ENCODE measurements around the gene VTN.
"Not testable (repeated sequence)": the region's sequence is repeated elsewhere in the genome, so short reads cannot be mapped to it uniquely, and the experiment has no call there.

Gene VTN

GRCh38 chr17:28339431-28339830 lies 30.7 kb downstream of the VTN start:
- DNase-seq: no peak

DNA sequence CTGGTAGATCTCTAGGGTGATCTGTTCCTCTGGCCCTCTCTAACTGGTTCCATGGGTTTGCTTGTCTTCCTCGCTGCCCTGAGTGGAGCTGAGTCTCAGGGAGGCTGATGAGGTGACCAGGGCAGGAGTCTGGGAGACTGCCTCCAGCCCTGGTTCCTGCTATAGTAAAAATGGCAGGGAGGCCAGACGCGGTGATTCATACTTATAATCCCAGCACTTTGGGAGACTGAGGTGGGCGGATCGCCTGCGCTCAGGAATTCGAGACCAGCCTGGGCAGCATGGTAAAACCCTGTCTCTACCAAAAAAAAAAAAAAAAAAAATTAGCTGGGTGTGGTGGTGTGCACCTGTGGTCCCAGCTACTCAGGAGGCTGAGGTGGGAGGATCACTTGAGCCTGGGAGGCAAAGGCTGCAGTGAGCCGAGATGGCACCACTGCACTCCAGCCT lies 31.3 kb downstream of the VTN start:
- not testable (repeated sequence) for DNase-seq

DNA sequence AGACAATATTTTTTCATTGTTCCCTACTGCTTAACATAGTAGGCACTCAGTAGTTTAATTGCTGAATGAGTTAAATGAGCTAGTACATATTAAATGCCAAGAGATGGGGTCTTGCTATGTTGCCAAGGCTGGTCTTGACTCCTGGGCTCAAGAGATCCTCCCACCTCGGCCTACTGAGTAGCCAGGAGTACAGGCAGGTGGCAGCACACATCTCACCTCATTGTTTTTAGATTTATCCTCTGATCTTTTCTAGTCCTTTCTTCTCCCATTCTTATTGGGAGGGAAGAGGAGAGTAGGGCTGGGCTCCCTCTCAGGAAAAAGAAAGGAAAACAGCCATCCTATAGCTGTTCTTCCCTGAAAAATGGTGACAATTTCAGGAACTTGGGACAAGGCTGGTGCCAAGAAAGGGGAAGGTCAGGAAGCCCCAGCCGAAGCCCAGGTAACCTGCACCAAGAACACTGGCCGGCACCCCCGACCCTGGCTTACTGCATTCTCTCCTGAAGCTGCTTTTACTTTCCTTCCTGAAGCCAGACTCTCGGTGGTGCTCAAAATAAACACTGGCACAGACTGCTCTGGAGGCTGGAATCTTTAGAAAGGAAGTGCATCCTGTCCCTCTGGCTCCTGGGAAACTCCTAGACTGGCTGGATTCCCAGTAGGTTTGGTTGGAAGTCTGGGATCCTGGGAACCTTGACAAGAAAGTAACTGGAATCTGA lies 31.9 kb downstream of the VTN start:
- DNase-seq: no peak

DNA sequence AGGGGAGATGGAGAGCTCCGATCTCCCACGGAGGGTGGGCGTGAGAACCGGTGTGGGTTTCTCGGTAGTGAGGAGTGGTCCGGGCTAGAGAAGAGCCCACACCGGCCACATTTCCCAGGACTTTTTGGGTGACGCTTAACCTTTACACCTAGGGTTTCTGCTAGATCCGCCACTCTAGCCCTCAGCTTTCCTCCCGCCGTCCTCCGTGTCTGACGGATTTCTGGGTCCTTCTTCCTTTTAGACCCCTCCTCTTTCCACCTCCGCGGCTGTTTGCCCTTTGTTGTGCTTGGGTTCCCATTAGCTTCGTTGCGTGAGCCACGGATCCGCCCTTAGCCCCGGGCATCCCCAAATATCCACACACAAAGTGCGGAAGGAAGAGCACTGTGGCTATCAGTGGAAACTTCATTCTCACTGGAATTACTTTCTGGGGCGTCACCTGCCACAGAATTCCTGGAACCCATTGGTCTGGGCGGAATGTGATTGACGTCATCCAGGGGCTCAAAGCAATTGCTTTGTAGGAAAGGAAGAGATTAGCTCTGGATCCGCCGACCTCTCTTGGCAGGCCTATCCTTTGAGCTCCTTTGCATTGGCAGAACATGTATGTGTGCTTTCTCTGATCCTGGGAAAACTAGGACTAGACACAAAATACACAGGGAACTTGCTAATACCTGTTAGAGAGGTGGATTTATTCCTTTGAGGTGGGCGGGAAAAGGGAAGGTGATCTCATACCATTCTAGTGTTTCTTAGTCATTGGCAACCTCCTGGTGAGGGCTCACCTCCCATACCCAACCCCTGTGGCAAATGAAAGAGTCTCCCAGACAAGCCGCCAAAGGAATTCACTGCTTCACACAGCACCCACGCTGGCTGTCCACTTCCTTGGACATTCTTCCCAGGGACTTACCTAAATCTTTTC lies 33.9 kb downstream of the VTN start:
- peak; percentile 67 to 81 (median 73) for DNase-seq

- DNase-seq: peak; percentile 99 to 100 (median 99)
Measured at GRCh38 chr17:28335201-28335958, 34.7 kb downstream of the VTN start, which contains the start of the genes IFT20 and TNFAIP1. Gene IFT20 (minus strand): TSS chr17:28335472. CDS start chr17:28331985, 3,487 bp downstream. Gene TNFAIP1 (plus strand): TSS chr17:28335761. CDS start chr17:28339522, 3,761 bp downstream.

DNA sequence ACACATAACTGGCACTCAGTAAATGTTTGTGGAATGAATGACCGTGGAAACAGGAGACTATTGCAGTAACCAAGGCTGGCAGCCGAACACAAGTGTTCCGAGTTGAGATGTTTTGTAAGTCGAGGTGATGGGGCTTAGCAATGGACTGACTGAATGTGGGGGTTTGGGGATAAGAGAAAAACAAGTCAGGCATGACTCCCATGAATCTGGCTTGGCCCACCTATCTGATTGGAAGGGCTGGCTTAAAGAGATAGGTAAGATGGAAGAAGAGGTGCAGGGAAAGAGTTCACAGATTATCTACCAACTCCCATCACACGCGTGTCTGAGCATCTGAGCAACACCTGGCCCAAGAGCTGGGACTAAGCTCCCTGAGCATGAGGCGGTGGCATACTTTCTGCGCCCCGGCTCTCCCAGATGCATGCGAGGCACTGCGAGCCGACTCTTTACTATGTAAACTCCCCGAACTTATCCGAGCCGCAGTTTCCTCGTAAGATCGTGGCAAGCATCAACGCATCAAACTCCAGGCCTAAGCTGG lies 35.4 kb downstream of the VTN start:
- no peak for DNase-seq

DNA sequence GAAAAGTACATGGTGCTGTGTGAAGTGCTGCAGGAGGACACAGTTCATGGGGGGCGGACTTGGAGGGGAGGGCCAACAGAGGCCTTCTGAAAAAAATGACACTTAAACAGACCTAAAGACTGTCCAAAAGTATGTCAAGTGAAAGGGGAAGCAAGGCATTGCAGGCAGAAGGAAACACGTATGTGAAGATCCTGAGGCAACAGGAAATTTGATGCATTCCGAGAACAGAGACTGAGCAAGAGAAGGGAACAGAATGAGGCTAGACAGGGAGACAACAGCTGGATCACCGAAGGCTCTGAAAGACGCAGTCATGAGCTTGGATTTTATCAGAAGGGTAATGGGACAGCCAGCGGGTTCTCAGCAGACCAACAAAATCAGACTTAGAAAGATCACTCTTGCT lies 35.9 kb downstream of the VTN start:
- peak; percentile 36 to 60 (median 43) for DNase-seq

- DNase-seq: no peak
Measured at GRCh38 chr17:28333083-28333746, 36.9 kb downstream of the VTN start.

DNA sequence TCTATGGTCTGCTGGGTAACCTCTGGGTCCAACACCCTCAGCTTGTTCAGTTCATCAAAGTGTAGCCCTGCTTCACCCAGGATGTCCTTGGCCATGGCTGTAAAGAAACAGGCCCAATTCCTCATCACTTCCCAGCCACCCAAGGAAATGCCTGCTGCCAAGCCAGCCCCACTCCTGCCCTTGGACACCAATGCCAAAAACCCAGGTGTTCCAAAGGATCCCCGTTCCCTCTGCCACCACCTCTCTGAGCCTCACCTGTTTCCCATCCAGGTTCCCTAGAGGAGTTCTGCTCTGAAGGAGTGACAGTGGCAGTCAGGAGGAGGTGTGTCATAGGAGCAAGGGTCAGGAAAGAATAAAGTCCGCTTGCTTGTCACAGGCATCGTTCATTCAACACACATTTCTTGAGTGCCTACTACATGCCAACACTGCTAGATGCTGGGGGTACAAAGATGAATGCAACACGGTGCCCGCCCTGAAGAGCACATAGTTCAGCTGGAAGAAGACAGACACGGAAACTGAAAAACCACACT lies 38.2 kb downstream of the VTN start:
- no peak for DNase-seq

DNA sequence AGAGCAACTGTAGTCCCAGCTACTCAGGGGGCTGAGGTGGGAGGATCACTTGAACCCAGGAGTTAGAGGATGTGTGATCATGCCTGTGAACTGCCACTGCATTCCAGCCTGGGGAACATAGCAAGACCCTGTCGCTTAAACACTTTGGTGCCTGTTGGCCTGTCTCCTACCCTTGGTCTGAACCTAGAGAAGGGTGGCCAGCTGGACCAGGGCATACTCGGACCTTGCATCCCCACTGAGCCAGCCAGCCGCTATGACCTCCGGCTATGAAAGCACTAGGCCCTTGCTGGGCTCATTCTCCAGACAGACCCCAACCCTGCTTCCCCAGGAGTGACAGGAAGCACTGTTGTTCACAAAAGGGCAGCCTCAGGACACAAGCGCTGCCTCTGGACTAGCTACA lies 39.4 kb downstream of the VTN start:
- no peak for DNase-seq

DNA sequence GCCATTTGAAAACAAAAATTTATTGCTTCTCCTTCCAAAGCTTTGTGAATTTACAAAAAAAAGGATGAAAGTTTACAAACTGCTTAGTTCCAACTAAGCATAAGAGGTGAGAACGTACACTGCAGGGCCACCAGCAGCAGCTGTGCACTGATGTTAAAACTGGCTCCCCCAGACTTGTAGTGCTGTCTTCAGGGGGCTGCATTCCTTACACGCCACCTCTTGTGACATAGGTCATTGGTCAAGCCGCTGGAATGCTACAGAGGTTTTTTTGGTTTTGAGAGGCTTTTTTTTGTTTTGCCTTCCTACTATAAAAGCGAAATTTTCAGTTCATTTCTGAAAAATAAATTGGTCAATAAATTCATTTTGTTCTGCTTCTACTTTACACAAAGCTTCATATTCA lies 41.8 kb downstream of the VTN start:
- no peak for DNase-seq

- DNase-seq: no peak
Measured at GRCh38 chr17:28327709-28328108, 42.4 kb downstream of the VTN start.

GRCh38 chr17:28327031-28327607 lies 43.0 kb downstream of the VTN start:
- no peak for DNase-seq

DNA sequence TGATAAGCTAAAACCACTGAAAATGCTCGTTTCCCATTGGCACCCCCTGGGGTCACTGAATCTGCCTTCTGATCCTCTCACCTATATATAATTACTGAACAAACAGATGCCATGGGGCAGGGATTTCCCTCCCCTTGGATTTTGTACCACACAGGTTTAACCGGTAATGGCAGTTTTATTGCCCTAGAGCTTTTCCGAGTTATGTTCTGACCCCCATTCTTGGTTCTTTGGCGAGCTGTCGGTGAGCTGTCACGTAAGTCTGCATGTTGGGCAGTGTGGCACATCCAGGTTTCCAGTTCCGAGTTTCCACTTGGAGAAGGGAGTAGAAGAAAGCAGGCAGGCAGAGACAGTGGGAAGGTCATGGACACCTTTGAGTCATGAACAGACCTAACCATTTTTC lies 44.0 kb downstream of the VTN start:
- DNase-seq: no peak

DNA sequence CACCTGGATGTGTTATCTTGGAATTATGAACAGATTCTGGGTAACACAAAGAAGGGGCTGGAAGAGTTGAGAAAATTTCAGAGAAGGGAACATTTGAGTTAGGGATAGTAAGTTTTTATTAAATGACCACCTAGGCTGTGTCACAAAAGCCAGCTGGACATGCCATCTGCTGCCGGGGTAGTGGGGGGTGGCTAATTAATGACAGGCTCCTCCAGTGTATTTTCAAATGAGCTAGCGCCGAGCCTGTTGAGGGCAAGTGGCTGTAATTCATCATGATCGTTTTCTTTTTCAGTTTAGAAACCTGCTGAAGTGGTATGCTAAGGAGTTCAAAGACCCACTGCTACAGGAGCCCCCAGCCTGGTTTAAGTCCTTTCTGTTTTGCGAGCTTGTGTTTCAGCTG lies 44.9 kb downstream of the VTN start:
- DNase-seq: no peak

- peak; percentile 48 to 70 (median 66) for DNase-seq
Measured at GRCh38 chr17:28324781-28325180, 45.3 kb downstream of the VTN start.

GRCh38 chr17:28324267-28324745 lies 45.8 kb downstream of the VTN start:
- no peak for DNase-seq

DNA sequence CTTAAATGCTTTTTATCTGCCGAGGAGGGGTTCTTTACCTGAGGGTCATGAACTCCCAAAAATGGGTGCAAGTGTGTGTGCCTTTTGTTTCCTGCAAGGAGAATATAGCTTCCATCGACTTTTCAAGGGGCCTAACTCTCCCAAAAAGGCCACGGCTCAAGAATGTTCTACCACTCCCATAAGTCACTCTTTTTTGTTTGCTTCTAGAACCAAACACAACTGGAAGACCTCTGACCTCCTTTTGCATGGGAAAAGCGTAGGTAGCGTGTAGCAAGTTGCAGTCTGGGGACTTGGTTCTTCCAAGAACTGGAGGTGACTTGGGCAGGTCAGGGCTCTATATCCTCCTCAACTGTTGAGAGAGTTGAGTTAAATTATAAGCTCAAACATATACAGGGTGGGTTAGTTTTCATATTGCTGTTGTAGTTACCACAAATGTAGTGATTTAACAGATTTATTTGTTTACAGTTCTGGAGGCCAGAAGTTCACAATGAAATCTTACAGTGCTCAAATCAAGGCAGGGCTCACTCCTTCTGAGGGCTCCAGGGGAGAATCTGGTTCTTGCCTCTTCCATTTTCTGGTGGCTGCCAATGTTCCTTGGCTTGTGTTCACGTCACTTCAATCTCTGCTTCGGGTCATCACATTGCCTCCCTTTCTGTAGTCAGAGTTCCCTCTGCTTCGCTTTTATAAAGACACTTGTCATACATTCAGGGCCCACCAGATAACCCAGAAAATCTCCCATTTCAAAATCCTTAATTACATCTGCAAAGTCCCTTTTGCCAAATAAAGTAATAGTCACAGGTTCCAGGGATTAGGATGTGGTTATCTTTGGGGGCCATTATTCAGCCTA lies 49.7 kb downstream of the VTN start:
- DNase-seq: no peak

- no peak for DNase-seq
Measured at GRCh38 chr17:28319598-28319935, 50.5 kb downstream of the VTN start.
